Measurements from ENCODE around the gene TMEM178A.

The TMEM178A gene

GRCh38 chr2:39682066-39682692 is 16.5 kb downstream of the TMEM178A start:
- no peak for DNase-seq

- no peak for DNase-seq
These were observed 17.4 kb downstream of the TMEM178A start for GRCh38 chr2:39683022-39683699.

GRCh38 chr2:39684464-39684863 is 18.7 kb downstream of the TMEM178A start:
- no peak for DNase-seq

GRCh38 chr2:39685126-39685525 is 19.4 kb downstream of the TMEM178A start:
- DNase-seq = no peak

GRCh38 chr2:39686456-39686855 is 20.7 kb downstream of the TMEM178A start:
- no peak for DNase-seq

GRCh38 chr2:39688181-39688580 is 22.5 kb downstream of the TMEM178A start:
- DNase-seq = no peak

GRCh38 chr2:39689272-39689841 is 23.6 kb downstream of the TMEM178A start:
- DNase-seq = no peak

GRCh38 chr2:39689876-39690275 is 24.2 kb downstream of the TMEM178A start:
- DNase-seq = no peak

- no peak for DNase-seq
These were observed 27.5 kb downstream of the TMEM178A start for GRCh38 chr2:39693245-39693644.

- DNase-seq = no peak
These were observed 30.4 kb downstream of the TMEM178A start for GRCh38 chr2:39696101-39696553.

GRCh38 chr2:39696838-39697237 is 31.1 kb downstream of the TMEM178A start:
- DNase-seq = no peak

GRCh38 chr2:39697454-39697853 is 31.7 kb downstream of the TMEM178A start:
- no peak for DNase-seq

GRCh38 chr2:39701137-39701536 is 35.4 kb downstream of the TMEM178A start:
- no peak for DNase-seq

- no peak for DNase-seq
These were observed 37.6 kb downstream of the TMEM178A start for GRCh38 chr2:39703181-39703872.

- no peak for DNase-seq
These were observed 38.8 kb downstream of the TMEM178A start for GRCh38 chr2:39704540-39704939.

GRCh38 chr2:39705638-39706037 is 39.9 kb downstream of the TMEM178A start:
- DNase-seq = no peak

- no peak for DNase-seq
These were observed 40.6 kb downstream of the TMEM178A start for GRCh38 chr2:39706312-39706711.

GRCh38 chr2:39706945-39707344 is 41.2 kb downstream of the TMEM178A start:
- DNase-seq = no peak

- DNase-seq = no peak
These were observed 42.3 kb downstream of the TMEM178A start for GRCh38 chr2:39708003-39708402.

- no peak for DNase-seq
These were observed 45.1 kb downstream of the TMEM178A start for GRCh38 chr2:39710807-39711206.

GRCh38 chr2:39712953-39713352 is 47.2 kb downstream of the TMEM178A start:
- DNase-seq = no peak

GRCh38 chr2:39715095-39715494 is 49.4 kb downstream of the TMEM178A start:
- DNase-seq = no peak

GRCh38 chr2:39715822-39716221 is 50.1 kb downstream of the TMEM178A start:
- no peak for DNase-seq

GRCh38 chr2:39717067-39717466 is 51.4 kb downstream of the TMEM178A start:
- no peak for DNase-seq

Data from stimulated activated CD4-positive, alpha-beta T cell treated with anti-CD3 and anti-CD28 coated beads, Interleukin-4, amount 100 ng/mL, for 4 hours (primary cell).